Stimulated activated naive CD8-positive, alpha-beta T cell treated with anti-CD3 and anti-CD28 coated beads, Interleukin-15, Interleukin-2, amounts not matched to agents 100 ng/mL and 50 ng/mL, for 24 hours (primary cell): Measurements from ENCODE around the gene RIIAD1.

Experiments
- H3K27ac Mint-ChIP-seq: one replicate; pipeline ENCODE4 v1.8.0; 2021; ENCODE audit warnings: mild to moderate bottlenecking, mixed read lengths
- H3K27me3 Mint-ChIP-seq: one replicate; pipeline ENCODE4 v1.8.0; 2021; ENCODE audit warnings: mixed read lengths
- H3K36me3 Mint-ChIP-seq: one replicate; pipeline ENCODE4 v1.8.0; 2021; ENCODE audit warnings: low read depth, mixed read lengths
- H3K4me1 Mint-ChIP-seq: one replicate; pipeline ENCODE4 v1.8.0; 2021; ENCODE audit warnings: low read depth, mixed read lengths
- H3K4me3 Mint-ChIP-seq: one replicate; pipeline ENCODE4 v1.8.0; 2021; ENCODE audit warnings: mild to moderate bottlenecking, mixed read lengths
- H3K9me3 Mint-ChIP-seq: one replicate; pipeline ENCODE4 v1.8.0; 2021; ENCODE audit warnings: mixed read lengths

RIIAD1 gene

GRCh38 chr1:151776665-151777062, 55.3 kb downstream of the RIIAD1 start:
- Mint-ChIP-seq H3K9me3 (no peaks in the 10 kb centered on the region), H3K36me3 (peaks cover 22% of the 10 kb centered on the region), H3K27ac (no peak overlapping the region), H3K4me1 (no peaks in the 10 kb centered on the region), H3K4me3 (no peak overlapping the region), H3K27me3 (no peaks in the 10 kb centered on the region)

- peaks cover 22% of the 10 kb centered on the region for H3K36me3 Mint-ChIP-seq
Observed at GRCh38 chr1:151777317-151777716, 56.0 kb downstream of the RIIAD1 start.

More at GRCh38 chr1:151777317-151777716, 56.0 kb downstream of the RIIAD1 start:
- Mint-ChIP-seq H3K4me1 (no peaks in the 10 kb centered on the region), H3K9me3 (no peaks in the 10 kb centered on the region), H3K27ac (no peak overlapping the region), H3K4me3 (no peak overlapping the region), H3K27me3 (no peaks in the 10 kb centered on the region)
